ENCODE measurements around the gene NCOA1.
"Not testable (repeated sequence)": the region's sequence is repeated elsewhere in the genome, so short reads cannot be mapped to it uniquely, and the experiment has no call there.

The NCOA1 gene

GRCh38 chr2:24527536-24527935, 36.5 kb downstream of the NCOA1 start:
- no peak for TF ChIP-seq CTCF (IDR thresholded peaks at IDR 0.05; ENCODE audit: control insufficient read depth, insufficient read depth, low read depth, low read length, missing control alignments)
- H3K4me3 ChIP-seq (ENCODE audit: control insufficient read depth, low read depth, low read length) = no peak overlapping the region
- DNase-seq (ENCODE audit: low read depth) = no peak

- no peak overlapping the region for H3K4me3 ChIP-seq (ENCODE audit: control insufficient read depth, low read depth, low read length)
- no peak for TF ChIP-seq CTCF (IDR thresholded peaks at IDR 0.05; ENCODE audit: control insufficient read depth, insufficient read depth, low read depth, low read length, missing control alignments)
- DNase-seq (ENCODE audit: low read depth) = no peak
These were observed 39.7 kb downstream of the NCOA1 start for GRCh38 chr2:24530796-24531195.

GRCh38 chr2:24531610-24532009, 40.6 kb downstream of the NCOA1 start:
- not testable (repeated sequence) for DNase-seq (ENCODE audit: low read depth); H3K4me3 ChIP-seq (ENCODE audit: control insufficient read depth, low read depth, low read length)

- not testable (repeated sequence) for H3K4me3 ChIP-seq (ENCODE audit: control insufficient read depth, low read depth, low read length); DNase-seq (ENCODE audit: low read depth)
These were observed 41.0 kb downstream of the NCOA1 start for GRCh38 chr2:24532057-24532456.

GRCh38 chr2:24533574-24533973, 42.5 kb downstream of the NCOA1 start:
- not testable (repeated sequence) for H3K4me3 ChIP-seq (ENCODE audit: control insufficient read depth, low read depth, low read length); DNase-seq (ENCODE audit: low read depth)

GRCh38 chr2:24538720-24539119, 47.7 kb downstream of the NCOA1 start:
- TF ChIP-seq CTCF (IDR thresholded peaks at IDR 0.05; ENCODE audit: control insufficient read depth, insufficient read depth, low read depth, low read length, missing control alignments) = no peak
- DNase-seq (ENCODE audit: low read depth) = no peak

GRCh38 chr2:24539258-24539657, 48.2 kb downstream of the NCOA1 start:
- H3K4me3 ChIP-seq (ENCODE audit: control insufficient read depth, low read depth, low read length) = no peak overlapping the region
- no peak for DNase-seq (ENCODE audit: low read depth)
- no peak for TF ChIP-seq CTCF (IDR thresholded peaks at IDR 0.05; ENCODE audit: control insufficient read depth, insufficient read depth, low read depth, low read length, missing control alignments)

More at GRCh38 chr2:24538720-24539119, 47.7 kb downstream of the NCOA1 start:
- H3K4me3 ChIP-seq (ENCODE audit: control insufficient read depth, low read depth, low read length) = no peak overlapping the region

GRCh38 chr2:24540011-24540477, 49.0 kb downstream of the NCOA1 start:
- DNase-seq (ENCODE audit: low read depth) = no peak
- H3K4me3 ChIP-seq (ENCODE audit: control insufficient read depth, low read depth, low read length) = no peak overlapping the region
- TF ChIP-seq CTCF (IDR thresholded peaks at IDR 0.05; ENCODE audit: control insufficient read depth, insufficient read depth, low read depth, low read length, missing control alignments) = no peak

Data from AG09309 (cell line).